ENCODE results near the gene PASK.

DNA sequence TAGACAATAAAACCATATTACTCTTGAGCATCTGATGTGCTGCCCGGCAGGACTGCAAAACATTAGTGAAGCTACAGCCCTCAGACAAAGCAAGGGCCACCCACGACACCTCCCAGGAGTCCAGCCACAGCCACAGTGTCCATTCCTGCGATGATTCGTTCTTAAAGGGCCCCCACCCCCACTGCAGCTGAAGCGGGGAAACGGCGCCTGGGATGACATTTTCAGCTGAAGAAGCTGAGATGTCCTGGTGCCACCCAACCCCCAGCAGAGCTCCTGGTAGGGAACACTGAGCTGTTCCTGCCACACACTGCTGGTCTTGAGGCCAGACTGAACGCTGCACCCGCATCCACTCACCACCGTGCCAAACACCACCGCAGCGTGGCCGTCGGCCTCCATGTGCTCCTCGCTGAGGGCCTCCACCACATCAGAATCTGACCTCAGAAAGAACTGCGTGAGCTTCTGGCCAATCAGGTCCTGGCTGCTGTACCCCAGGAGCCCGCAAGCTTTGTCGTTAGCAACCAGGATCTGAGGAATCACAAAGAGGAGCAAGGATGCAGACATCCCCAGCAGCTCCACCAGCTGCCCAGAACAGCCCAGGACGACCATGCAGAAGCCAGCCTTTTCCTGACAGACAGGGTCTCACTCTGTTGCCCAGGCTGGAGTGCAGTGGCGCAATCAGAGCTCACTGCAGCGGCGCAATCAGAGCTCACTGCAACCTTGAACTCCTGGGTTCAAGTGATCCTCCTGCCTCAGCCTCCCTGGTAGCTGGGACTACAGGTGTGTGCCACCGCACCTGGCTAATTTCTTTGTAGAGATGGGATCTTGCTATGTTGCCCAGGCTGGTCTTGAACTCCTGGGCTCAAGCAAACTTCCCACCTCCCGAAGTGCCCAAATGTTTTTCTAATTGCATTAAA is 9.5 kb downstream of the PASK start:
- TF ChIP-seq, protein P1, sequence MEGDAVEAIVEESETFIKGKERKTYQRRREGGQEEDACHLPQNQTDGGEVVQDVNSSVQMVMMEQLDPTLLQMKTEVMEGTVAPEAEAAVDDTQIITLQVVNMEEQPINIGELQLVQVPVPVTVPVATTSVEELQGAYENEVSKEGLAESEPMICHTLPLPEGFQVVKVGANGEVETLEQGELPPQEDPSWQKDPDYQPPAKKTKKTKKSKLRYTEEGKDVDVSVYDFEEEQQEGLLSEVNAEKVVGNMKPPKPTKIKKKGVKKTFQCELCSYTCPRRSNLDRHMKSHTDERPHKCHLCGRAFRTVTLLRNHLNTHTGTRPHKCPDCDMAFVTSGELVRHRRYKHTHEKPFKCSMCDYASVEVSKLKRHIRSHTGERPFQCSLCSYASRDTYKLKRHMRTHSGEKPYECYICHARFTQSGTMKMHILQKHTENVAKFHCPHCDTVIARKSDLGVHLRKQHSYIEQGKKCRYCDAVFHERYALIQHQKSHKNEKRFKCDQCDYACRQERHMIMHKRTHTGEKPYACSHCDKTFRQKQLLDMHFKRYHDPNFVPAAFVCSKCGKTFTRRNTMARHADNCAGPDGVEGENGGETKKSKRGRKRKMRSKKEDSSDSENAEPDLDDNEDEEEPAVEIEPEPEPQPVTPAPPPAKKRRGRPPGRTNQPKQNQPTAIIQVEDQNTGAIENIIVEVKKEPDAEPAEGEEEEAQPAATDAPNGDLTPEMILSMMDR (IDR thresholded peaks at IDR 0.05) = no peak
- TF ChIP-seq POLR2A (IDR thresholded peaks at IDR 0.05) = no peak

Data from tibial nerve (tissue), 3 donors.